ENCODE data around the gene CDCA5.

The CDCA5 gene

GRCh38 chr11:65084598-65085375 lies 947 bp upstream of the CDCA5 start:
- H3K27ac ChIP-seq, result peak overlapping the region; percentile 82

DNA sequence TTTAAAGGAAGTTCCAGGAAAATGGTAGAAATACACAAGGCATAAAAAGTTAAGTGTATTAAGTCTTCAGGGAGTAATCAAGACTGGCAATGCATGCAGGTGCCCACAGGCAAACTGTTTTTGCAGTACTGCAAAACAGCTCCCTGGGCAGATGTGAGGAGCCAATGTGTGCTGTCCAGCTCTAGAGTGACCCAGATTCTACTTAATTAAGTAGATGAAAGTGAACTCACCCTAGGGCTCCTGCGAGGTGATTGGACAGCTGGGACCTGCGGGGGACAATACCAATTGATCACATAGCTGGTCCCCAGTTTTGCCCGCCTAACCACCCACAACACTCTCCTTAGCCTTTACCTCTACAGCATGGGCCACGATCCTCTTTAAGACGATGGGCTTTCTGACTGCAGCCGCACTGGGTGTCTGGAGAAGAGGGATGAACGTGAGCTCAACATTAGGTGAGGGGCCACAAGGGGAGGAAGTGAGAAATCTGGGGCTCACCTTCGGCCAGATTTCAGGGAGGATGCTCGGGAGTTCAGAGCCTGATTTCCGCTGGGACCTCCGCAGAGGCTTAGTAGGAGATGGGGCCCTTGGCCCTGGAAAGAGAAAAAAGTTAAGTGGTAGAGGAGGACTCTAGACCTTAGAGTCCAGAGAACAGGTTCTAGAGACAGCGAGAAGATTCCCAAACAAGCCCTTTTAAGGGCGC lies 556 bp downstream of the CDCA5 start:
- TF ChIP-seq, protein P1, sequence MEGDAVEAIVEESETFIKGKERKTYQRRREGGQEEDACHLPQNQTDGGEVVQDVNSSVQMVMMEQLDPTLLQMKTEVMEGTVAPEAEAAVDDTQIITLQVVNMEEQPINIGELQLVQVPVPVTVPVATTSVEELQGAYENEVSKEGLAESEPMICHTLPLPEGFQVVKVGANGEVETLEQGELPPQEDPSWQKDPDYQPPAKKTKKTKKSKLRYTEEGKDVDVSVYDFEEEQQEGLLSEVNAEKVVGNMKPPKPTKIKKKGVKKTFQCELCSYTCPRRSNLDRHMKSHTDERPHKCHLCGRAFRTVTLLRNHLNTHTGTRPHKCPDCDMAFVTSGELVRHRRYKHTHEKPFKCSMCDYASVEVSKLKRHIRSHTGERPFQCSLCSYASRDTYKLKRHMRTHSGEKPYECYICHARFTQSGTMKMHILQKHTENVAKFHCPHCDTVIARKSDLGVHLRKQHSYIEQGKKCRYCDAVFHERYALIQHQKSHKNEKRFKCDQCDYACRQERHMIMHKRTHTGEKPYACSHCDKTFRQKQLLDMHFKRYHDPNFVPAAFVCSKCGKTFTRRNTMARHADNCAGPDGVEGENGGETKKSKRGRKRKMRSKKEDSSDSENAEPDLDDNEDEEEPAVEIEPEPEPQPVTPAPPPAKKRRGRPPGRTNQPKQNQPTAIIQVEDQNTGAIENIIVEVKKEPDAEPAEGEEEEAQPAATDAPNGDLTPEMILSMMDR (conservative IDR thresholded peaks at IDR 0.05), result no peak
- peak overlapping the region; percentile 82 for H3K27ac ChIP-seq

More at GRCh38 chr11:65084598-65085375, 947 bp upstream of the CDCA5 start:
- TF ChIP-seq, protein P1 (conservative IDR thresholded peaks at IDR 0.05), result no peak

DNA sequence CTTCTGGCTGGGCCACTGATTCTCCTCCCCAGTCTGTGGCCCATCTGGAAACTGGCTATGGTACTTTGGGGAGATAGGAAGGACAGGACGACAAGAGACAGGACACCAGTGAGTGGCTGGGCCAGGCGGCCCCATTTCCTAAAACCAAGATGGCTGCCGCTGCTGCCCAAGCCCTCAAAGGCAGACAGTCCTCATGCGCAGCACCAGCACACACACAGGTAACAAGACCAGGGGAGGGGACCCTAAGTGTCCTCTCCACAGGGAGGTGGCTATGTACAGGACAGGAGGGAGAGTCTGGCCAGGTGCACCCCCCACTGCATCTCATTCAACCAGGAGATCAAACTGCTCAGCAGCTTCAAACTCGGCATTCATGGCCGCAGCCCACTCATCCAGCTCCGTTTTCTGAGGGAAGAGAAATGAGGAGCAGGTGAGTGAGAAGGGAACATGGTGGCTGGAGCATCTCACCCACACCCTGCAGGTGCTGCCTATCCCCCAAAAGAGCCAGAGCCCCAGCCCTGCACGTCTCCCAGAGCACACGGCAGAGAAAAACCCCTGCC lies 5.0 kb downstream of the CDCA5 start:
- peak overlapping the region; percentile 41 for H3K27ac ChIP-seq
- TF ChIP-seq, protein P1 (conservative IDR thresholded peaks at IDR 0.05), result no peak

- peak overlapping the region; percentile 41 for H3K27ac ChIP-seq
Observed at GRCh38 chr11:65078151-65078550, 5.7 kb downstream of the CDCA5 start.

DNA sequence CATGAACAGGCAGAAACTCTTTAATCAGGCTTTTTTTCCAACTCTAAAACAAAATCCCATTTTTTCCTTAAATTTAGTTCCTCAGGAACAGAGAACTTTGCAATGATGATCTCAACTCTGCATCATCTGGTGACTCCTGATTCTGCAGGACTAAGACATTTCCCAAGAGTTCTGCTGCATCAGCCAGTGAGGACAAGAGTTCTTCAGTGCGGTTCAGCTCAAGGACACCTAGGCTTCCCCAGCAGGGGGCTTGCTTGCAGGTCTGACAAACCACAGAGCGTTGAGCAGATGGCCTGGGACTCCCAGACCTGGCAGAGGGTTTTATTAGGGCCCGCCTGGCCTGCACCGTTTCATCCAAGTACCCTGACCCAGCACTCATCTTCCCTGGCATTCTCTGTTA lies 6.4 kb downstream of the CDCA5 start:
- peak overlapping the region; percentile 41 for H3K27ac ChIP-seq
- TF ChIP-seq, protein P1 (conservative IDR thresholded peaks at IDR 0.05), result no peak

More at GRCh38 chr11:65078151-65078550, 5.7 kb downstream of the CDCA5 start:
- TF ChIP-seq, protein P1 (conservative IDR thresholded peaks at IDR 0.05), result peak; percentile 98

DNA sequence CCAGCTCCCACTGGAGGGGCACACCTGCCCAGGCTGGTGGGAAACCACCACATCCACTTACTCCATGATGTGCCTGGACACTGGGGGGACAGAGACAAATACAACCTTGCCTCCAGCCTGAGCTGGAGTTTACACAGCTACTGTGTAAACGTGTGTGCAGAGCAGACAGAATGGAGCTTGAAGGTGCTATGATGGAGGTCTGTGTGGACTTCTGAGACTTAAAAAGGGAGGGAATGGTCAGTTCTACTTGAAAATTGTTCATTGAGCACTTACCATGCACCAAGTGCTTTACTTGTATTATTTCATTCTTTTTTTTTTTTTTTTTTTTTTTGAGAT lies 11.2 kb downstream of the CDCA5 start:
- no peak overlapping the region for H3K27ac ChIP-seq
- TF ChIP-seq, protein P1 (conservative IDR thresholded peaks at IDR 0.05), result no peak

DNA sequence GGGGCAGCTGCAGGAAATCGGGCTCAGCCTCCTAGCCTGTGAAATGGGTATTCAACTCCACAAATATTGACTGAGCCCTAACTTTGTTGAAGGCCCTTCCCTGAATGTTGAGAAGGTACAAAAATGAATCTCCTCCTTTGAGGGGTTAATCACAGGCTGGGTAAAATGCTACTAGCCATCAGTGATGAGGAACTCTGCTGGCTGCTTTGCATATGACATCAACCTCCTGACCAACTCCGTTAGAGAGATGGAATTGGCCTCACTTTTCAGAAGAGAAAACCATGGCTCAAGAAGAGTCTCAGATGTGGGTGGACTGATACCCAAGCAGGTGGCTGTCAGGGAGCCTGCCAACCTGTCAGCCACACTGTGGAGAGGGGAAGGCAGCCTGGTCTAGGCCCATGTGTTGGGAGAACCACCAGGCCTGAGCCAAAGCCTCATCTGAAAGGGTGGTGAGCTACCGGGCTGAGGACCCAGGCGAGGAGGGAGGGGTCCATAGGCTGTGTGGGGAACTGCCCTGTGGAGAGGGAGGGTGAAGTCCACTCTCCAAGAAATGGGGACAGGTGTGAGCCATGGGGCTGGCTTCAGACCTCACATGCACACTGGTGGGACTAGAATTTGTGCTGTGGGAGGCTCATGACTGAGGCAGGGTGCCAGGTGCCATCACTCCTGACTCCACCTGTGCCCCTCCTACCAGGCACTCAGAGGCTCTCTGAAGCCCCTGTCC lies 11.8 kb downstream of the CDCA5 start:
- H3K27ac ChIP-seq, result no peak overlapping the region
- TF ChIP-seq, protein P1 (conservative IDR thresholded peaks at IDR 0.05), result no peak

Measured in VCaP (cell line).